GM21367 (cell line): ENCODE data around the gene EIF4G2.
A peak's percentile ranks its signal among the peaks of the same experiment; 100 is the strongest.

Experiments
- ATAC-seq: cut with Tn5 transposase; IDR thresholded peaks from one replicate; pipeline ENCODE4 v1.9.1; 2021; ENCODE audit not compliant: unreplicated experiment

The EIF4G2 gene

GRCh38 chr11:10809373-10810160 lies 841 bp upstream of the EIF4G2 start:
- ATAC-seq = peak; percentile 16

- ATAC-seq = no peak
Observed at GRCh38 chr11:10808235-10808552, 532 bp downstream of the EIF4G2 start.

- ATAC-seq = no peak
Observed at GRCh38 chr11:10807493-10808234, 1.1 kb downstream of the EIF4G2 start.

- ATAC-seq = no peak
Observed at GRCh38 chr11:10806206-10806605, 2.5 kb downstream of the EIF4G2 start.

- ATAC-seq = no peak
Observed at GRCh38 chr11:10805741-10806140, 3.0 kb downstream of the EIF4G2 start.

GRCh38 chr11:10803676-10804075 lies 5.0 kb downstream of the EIF4G2 start:
- ATAC-seq = no peak

- ATAC-seq = no peak
Observed at GRCh38 chr11:10800292-10800691, 8.4 kb downstream of the EIF4G2 start.

GRCh38 chr11:10798330-10798928 lies 10.3 kb downstream of the EIF4G2 start:
- ATAC-seq = no peak

GRCh38 chr11:10797531-10797930 lies 11.2 kb downstream of the EIF4G2 start:
- ATAC-seq = no peak

- ATAC-seq = no peak
Observed at GRCh38 chr11:10797001-10797400, 11.7 kb downstream of the EIF4G2 start.

GRCh38 chr11:10796191-10796590 lies 12.5 kb downstream of the EIF4G2 start:
- no peak for ATAC-seq

GRCh38 chr11:10793470-10794255 lies 15.1 kb downstream of the EIF4G2 start:
- ATAC-seq = no peak

GRCh38 chr11:10792385-10793068 lies 16.2 kb downstream of the EIF4G2 start:
- peak; percentile 80 for ATAC-seq

GRCh38 chr11:10786451-10786850 lies 22.3 kb downstream of the EIF4G2 start:
- no peak for ATAC-seq

- no peak for ATAC-seq
Observed at GRCh38 chr11:10785146-10785474, 23.6 kb downstream of the EIF4G2 start.

- ATAC-seq = no peak
Observed at GRCh38 chr11:10784232-10785145, 24.2 kb downstream of the EIF4G2 start.

GRCh38 chr11:10780040-10780439 lies 28.7 kb downstream of the EIF4G2 start:
- ATAC-seq = no peak

GRCh38 chr11:10779086-10779485 lies 29.6 kb downstream of the EIF4G2 start:
- no peak for ATAC-seq

GRCh38 chr11:10778217-10778970 lies 30.3 kb downstream of the EIF4G2 start:
- no peak for ATAC-seq
